GM10248 (cell line): ENCODE measurements around the gene C7orf57.

ENCODE experiments used
- CTCF ChIA-PET: fragments of 300-600 bp; sonication (Branson Sonifier 250); formaldehyde crosslinking; extraction: SDS; loops from one replicate; lab custom pipeline; 2021; ENCODE audit warnings: antibody characterized with exemption; lab: Yijun Ruan, JAX
- POLR2A ChIA-PET: fragments of 350-650 bp; sonication (Branson Sonifier 250); formaldehyde crosslinking; extraction: SDS; loops from one replicate; lab custom pipeline; 2020; ENCODE audit warnings: antibody characterized with exemption; lab: Yijun Ruan, JAX
- DNase-seq: peaks from one replicate; pipeline ENCODE4 v3.0.0; 2012; ENCODE audit errors: extremely low spot score
- TF ChIP-seq, protein P1 (sequence below): IDR thresholded peaks from 2 replicates; pipeline ENCODE4 v1.5.1; 2012; ENCODE audit warnings: mild to moderate bottlenecking, low read depth; ENCODE audit errors: extremely low read depth, missing control alignments, control extremely low read depth

C7orf57 gene

DNA sequence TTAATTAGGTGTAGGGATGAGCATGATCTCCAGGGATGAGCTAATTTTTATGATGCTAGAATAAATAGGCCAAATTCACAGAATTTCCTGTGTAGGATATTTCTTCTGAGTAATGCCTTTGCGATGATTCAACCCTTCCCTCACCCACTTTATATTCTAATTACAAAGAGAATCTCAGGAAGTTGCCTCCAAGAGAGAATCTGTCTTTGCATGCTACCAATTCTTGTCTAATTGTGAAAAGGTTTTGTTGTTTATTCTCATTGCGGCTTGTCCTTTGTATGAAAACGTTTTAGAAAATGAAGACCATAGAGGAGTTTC lies 6.3 kb downstream of the C7orf57 start:
- CTCF ChIA-PET: interaction anchor here (1.0 to 2.1 kb wide), 3 partner anchors 9 to 73 kb away, joined by 3 to 5 read pairs (median 4); no protein-coding TSS in a partner anchor
- no peak for DNase-seq
- POLR2A ChIA-PET: no interaction called here
- TF ChIP-seq, protein P1, sequence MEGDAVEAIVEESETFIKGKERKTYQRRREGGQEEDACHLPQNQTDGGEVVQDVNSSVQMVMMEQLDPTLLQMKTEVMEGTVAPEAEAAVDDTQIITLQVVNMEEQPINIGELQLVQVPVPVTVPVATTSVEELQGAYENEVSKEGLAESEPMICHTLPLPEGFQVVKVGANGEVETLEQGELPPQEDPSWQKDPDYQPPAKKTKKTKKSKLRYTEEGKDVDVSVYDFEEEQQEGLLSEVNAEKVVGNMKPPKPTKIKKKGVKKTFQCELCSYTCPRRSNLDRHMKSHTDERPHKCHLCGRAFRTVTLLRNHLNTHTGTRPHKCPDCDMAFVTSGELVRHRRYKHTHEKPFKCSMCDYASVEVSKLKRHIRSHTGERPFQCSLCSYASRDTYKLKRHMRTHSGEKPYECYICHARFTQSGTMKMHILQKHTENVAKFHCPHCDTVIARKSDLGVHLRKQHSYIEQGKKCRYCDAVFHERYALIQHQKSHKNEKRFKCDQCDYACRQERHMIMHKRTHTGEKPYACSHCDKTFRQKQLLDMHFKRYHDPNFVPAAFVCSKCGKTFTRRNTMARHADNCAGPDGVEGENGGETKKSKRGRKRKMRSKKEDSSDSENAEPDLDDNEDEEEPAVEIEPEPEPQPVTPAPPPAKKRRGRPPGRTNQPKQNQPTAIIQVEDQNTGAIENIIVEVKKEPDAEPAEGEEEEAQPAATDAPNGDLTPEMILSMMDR: no peak

DNA sequence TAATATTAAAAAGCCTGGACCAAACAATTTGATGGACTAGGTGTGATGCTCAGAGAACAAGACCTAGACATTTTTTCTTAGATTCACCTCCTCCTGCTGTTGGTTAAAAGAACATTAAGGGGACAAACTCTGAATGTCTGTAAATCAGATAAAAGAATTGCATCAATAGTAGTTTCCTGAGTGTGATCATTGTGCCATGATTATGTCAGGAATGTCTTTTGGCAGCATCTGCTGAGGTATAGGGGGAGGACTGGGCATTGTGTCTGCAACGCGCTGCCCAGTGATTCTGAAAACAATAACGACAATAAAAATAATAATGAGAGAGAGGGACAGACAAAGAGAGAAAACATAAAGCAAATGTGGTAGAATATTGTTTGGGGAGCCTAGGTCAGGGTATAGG lies 6.9 kb downstream of the C7orf57 start:
- ChIA-PET CTCF (interaction anchor here (1.3 to 2.1 kb wide), 3 partner anchors 9 to 74 kb away, joined by 3 to 5 read pairs (median 4); no protein-coding TSS in a partner anchor), POLR2A (no interaction called here)
- TF ChIP-seq, protein P1: no peak
- DNase-seq: no peak

DNA sequence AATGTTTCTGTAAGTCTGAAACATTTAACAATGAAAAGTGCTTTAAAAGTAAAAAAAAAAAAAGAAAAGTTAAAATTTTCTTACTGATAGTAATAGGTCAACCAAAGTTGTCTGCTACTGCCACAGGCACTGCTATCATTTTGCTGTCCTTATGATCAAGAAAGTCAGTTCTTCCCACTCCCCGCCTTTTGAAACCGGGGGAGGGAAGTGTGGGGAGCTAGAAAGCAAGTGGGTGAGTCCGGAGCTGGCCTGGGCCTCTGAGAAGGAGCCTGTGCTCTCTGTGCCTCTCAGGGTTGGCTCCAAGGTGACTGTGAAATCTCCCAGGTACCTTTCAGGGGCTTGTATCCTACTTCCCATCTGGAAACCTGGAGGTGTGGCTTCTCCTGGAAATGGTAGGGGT lies 7.3 kb downstream of the C7orf57 start:
- no peak for DNase-seq
- CTCF ChIA-PET: interaction anchor here (1.3 to 2.1 kb wide), 3 partner anchors 8 to 74 kb away, joined by 3 to 5 read pairs (median 4); no protein-coding TSS in a partner anchor
- TF ChIP-seq, protein P1: no peak
- POLR2A ChIA-PET: no interaction called here

DNA sequence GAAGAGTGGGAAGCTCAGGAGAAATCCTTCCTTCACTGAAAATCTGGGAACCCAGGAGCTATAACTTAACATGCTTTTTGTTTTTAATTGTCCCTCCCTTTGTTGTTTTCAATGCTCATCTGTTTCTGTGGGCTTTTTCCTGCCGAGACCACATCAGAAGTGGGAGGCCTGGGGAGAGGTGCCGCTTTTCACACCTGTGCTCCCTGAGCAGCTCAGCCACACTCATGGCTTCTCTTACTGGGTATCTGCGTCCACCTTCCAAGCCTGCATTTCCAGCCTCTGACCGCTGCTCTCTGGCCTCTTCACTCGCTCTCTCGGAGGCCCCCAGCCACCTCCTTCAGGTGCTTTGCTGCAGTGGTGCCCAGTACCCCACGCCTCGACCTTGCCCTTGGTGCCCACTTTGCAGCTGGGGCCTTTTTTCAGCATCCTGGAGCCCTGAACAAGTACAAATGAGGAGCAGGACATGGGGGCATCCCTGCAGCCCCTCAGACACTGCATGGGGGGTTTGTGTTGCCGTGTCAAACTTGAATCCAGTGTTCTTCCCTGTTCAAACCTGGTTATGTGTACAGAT lies 9.9 kb downstream of the C7orf57 start:
- CTCF ChIA-PET: interaction anchor here (1.2 to 1.8 kb wide), 2 partner anchors 65 to 100 kb away, joined by 4 to 5 read pairs; no protein-coding TSS in a partner anchor
- POLR2A ChIA-PET: no interaction called here
- TF ChIP-seq, protein P1: no peak
- DNase-seq: no peak

DNA sequence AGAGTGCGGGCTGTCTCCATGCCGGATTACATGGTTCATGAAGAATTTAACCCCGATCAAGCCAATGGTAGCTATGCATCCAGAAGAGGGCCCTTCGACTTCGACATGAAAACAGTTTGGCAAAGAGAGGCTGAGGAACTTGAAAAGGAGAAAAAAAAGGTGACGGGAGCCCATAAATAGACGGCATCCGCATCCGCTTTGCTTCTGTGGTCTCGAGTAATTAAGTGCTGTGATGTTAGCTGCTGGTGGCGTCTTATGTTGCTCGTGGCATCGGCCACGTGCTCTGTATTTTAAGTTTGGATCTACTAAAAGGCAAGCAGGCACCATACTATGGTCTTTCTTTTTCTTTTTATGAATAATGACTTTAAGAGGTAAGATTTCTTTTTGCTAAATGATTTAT lies 11.1 kb downstream of the C7orf57 start:
- DNase-seq: no peak
- ChIA-PET CTCF (interaction anchor here (0.9 to 1.5 kb wide), 2 partner anchors 26 to 30 kb away, joined by 3 read pairs; no protein-coding TSS in a partner anchor), POLR2A (no interaction called here)
- TF ChIP-seq, protein P1: no peak

DNA sequence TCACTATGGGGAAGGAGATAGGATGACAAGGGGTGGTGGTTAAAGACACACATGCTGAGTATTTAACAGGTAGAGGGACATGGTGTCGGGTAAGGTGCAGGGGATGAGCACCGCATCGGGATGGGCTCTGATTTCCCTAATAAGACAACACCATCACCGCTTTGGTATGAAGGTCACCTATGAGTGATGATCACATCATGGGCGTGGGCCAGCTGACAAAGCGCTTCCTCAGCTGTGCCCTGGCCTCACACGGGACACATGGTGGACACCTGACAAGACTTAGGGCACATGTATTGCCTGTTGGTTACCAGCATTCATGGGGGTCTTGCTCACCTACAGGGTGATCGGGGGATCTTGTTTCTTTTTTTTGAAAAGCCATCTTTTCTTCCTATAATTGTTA lies 12.8 kb downstream of the C7orf57 start:
- ChIA-PET CTCF (interaction anchor here (0.9 to 1.0 kb wide), 2 partner anchors 10 to 62 kb away, joined by 3 to 4 read pairs; no protein-coding TSS in a partner anchor), POLR2A (no interaction called here)
- no peak for DNase-seq

More for the DNA sequence above, 12.8 kb downstream of the C7orf57 start:
- TF ChIP-seq, protein P1: no peak
